Tibial nerve (tissue), 4 donors: Measurements from ENCODE around the gene RCOR1. TPM values are rescaled to one million over a fixed set of nuclear protein-coding genes. Genes with fewer than 3 reads are reported as not detected.

Source experiments
- DNase-seq, 2 donors: peaks; one replicate each; pipeline ENCODE4 v3.0.0-alpha.2; 2019; ENCODE audit warnings: low spot score in 2 of 2
- H3K27ac ChIP-seq, 4 donors: fragments of 200-600 bp; sonication (generic) in 3 of 4; one replicate each; pipeline ENCODE4 v1.5.1; 2017 to 2019; ENCODE audit warnings: mild to moderate bottlenecking in 1 of 4
- H3K27me3 ChIP-seq, 2 donors: fragments of 200-600 bp; sonication (generic) in 1 of 2; one replicate each; pipeline versions ENCODE4 v1.5.1 to v1.6.0; 2017 to 2019
- H3K36me3 ChIP-seq, 3 donors: fragments of 200-600 bp; sonication (generic); one replicate each; pipeline ENCODE4 v1.5.1; 2018 to 2019
- H3K4me1 ChIP-seq, 4 donors: fragments of 200-600 bp; sonication (generic) in 3 of 4; one replicate each; pipeline ENCODE4 v1.5.1; 2017 to 2019
- H3K4me3 ChIP-seq, 4 donors: fragments of 200-600 bp; sonication (generic) in 3 of 4; one replicate each; pipeline ENCODE4 v1.5.1; 2017 to 2019; ENCODE audit warnings: mild to moderate bottlenecking in 1 of 4, moderate library complexity in 1 of 4
- H3K9me3 ChIP-seq, 4 donors: fragments of 200-600 bp; sonication (generic) in 3 of 4; one replicate each; pipeline ENCODE4 v1.5.1; 2017 to 2019
- CTCF ChIP-seq, 5 experiments: fragments of 200-600 bp in 3 of 5; fragments of 450-650 bp in 2 of 5; sonication (generic) in 3 of 5; IDR thresholded peaks; one replicate each; pipeline ENCODE4 v1.5.1; 2016 to 2019; ENCODE audit warnings: antibody characterized with exemption in 5 of 5, mild to moderate bottlenecking in 3 of 5, moderate library complexity in 2 of 5
- EP300 ChIP-seq, 2 donors: sonication (generic); formaldehyde crosslinking; IDR thresholded peaks; one replicate each; pipeline ENCODE4 v1.6.1; 2017; ENCODE audit warnings: antibody characterized with exemption in 2 of 2, mild to moderate bottlenecking in 1 of 2
- POLR2A ChIP-seq, 2 donors: fragments of 450-650 bp; IDR thresholded peaks; one replicate each; pipeline ENCODE4 v1.6.1; 2017; ENCODE audit warnings: antibody characterized with exemption in 2 of 2, mild to moderate bottlenecking in 2 of 2, moderate library complexity in 2 of 2
- WGBS, 2 donors: methylation state at CpG; one replicate each; pipeline ENCODE4 v1.1.5; 2018; 5-methylcytosine and 5-hydroxymethylcytosine counted together
- total RNA-seq, 4 donors: library from RNA; depleted of rRNA; stranded (reverse); fragments of >200 nt; gene quantifications; one replicate each; pipeline ENCODE4 v1.1.0, GENCODE V29; 2016

Gene RCOR1
- total RNA-seq, 4 donors from 2014 or later, result 6.3 to 12.8 (median 10.0) TPM

- DNase-seq, result no peak
- H3K27ac ChIP-seq, result no peak overlapping the region
- H3K36me3 ChIP-seq, result peaks cover 0 to 52% (median 0%) of the 10 kb centered on the region in 3 donors
- H3K4me1 ChIP-seq, result no peaks in the 10 kb centered on the region
- no peaks in the 10 kb centered on the region for H3K9me3 ChIP-seq
- H3K27me3 ChIP-seq, result no peaks in the 10 kb centered on the region
- H3K4me3 ChIP-seq, result no peak overlapping the region
- WGBS, 2 donors, result 67 to 68% methylated on average over 5 of the region's 5 CpGs
- TF ChIP-seq POLR2A (IDR thresholded peaks at IDR 0.05) (no peak), EP300 (IDR thresholded peaks at IDR 0.05) (no peak), CTCF (IDR thresholded peaks at IDR 0.05) (no peak)
Observed at GRCh38 chr14:102717276-102717675, 124.8 kb downstream of the RCOR1 start.

- H3K27me3 ChIP-seq, result no peaks in the 10 kb centered on the region
- peaks cover 0 to 8% (median 0%) of the 10 kb centered on the region in 4 donors for H3K4me1 ChIP-seq
- DNase-seq, result no peak
- H3K9me3 ChIP-seq, result no peaks in the 10 kb centered on the region
- H3K4me3 ChIP-seq, result no peak overlapping the region
- H3K27ac ChIP-seq, result no peak overlapping the region
- TF ChIP-seq CTCF (IDR thresholded peaks at IDR 0.05) (no peak), EP300 (IDR thresholded peaks at IDR 0.05) (no peak), POLR2A (IDR thresholded peaks at IDR 0.05) (no peak)
- H3K36me3 ChIP-seq, result peaks cover 0 to 86% (median 13%) of the 10 kb centered on the region in 3 donors
- 92 to 98% methylated on average over 4 of the region's 4 CpGs for WGBS, 2 donors
Observed at GRCh38 chr14:102722646-102723045, 130.2 kb downstream of the RCOR1 start.

- no peaks in the 10 kb centered on the region for H3K27me3 ChIP-seq
- no peak overlapping the region for H3K27ac ChIP-seq
- DNase-seq, result no peak
- peaks cover 0 to 86% (median 13%) of the 10 kb centered on the region in 3 donors for H3K36me3 ChIP-seq
- peaks cover 0 to 11% (median 0%) of the 10 kb centered on the region in 4 donors for H3K4me1 ChIP-seq
- no peaks in the 10 kb centered on the region for H3K9me3 ChIP-seq
- no peak overlapping the region for H3K4me3 ChIP-seq
- WGBS, 2 donors, result 96 to 97% methylated on average over 5 of the region's 5 CpGs
- TF ChIP-seq EP300 (IDR thresholded peaks at IDR 0.05) (no peak), CTCF (IDR thresholded peaks at IDR 0.05) (no peak), POLR2A (IDR thresholded peaks at IDR 0.05) (no peak)
Observed at GRCh38 chr14:102723650-102724049, 131.2 kb downstream of the RCOR1 start.

- TF ChIP-seq POLR2A (IDR thresholded peaks at IDR 0.05) (no peak), CTCF (IDR thresholded peaks at IDR 0.05) (no peak), EP300 (IDR thresholded peaks at IDR 0.05) (no peak)
- Histone ChIP-seq H3K9me3 (no peaks in the 10 kb centered on the region), H3K4me1 (peaks cover 0 to 11% (median 0%) of the 10 kb centered on the region in 4 donors), H3K36me3 (peaks cover 0 to 80% (median 13%) of the 10 kb centered on the region in 3 donors), H3K27ac (peak overlapping the region in 1 of 4 donors; percentile 42), H3K27me3 (no peaks in the 10 kb centered on the region), H3K4me3 (no peak overlapping the region)
- no peak for DNase-seq
- 83 to 84% methylated on average over 15 to 19 of the region's 19 CpGs for WGBS, 2 donors
Observed at GRCh38 chr14:102726191-102726949, 133.9 kb downstream of the RCOR1 start.

GRCh38 chr14:102727336-102728095 is 135.1 kb downstream of the RCOR1 start:
- Histone ChIP-seq H3K36me3 (peaks cover 0 to 80% (median 13%) of the 10 kb centered on the region in 3 donors), H3K4me1 (peaks cover 0 to 11% (median 0%) of the 10 kb centered on the region in 4 donors), H3K27me3 (no peaks in the 10 kb centered on the region), H3K9me3 (no peaks in the 10 kb centered on the region), H3K4me3 (no peak overlapping the region), H3K27ac (peak overlapping the region in 3 of 4 donors; percentile 41 to 48 (median 42))
- TF ChIP-seq CTCF (IDR thresholded peaks at IDR 0.05) (no peak), POLR2A (IDR thresholded peaks at IDR 0.05) (no peak), EP300 (IDR thresholded peaks at IDR 0.05) (no peak)
- WGBS, 2 donors, result 67 to 76% methylated on average over 9 of the region's 9 CpGs
- no peak for DNase-seq
